ENCODE measurements around the gene TLL1.

GRCh38 chr4:165921546-165921945 is 48.5 kb downstream of the TLL1 start:
- TF ChIP-seq TAF1 (IDR thresholded peaks at IDR 0.05; ENCODE audit: borderline replicate concordance, low read depth, low read length) = no peak
- TF ChIP-seq POLR2A (IDR thresholded peaks at IDR 0.05; ENCODE audit: low read depth, low read length) = no peak
